ENCODE measurements around the gene KIF26B.

DNA sequence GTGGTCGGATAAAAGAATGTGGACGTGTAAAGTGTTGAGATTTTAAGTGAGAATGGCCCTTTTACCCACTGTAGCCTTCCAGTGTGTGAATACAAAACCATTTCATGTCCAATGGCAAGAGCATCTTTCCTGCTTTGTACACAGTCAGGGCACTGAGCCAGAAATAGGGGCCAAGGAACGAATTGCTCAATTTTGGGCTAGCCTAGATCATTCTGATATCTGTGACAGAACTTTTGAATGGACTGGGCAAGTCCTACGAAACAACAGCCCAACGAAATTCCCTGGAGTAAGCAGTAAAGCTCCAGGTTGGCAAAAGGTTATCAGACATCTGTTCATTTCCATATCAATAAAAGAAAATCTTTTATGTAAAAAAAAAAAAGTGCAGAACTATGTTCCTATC is 5.5 kb downstream of the KIF26B start:
- TF ChIP-seq, protein P1, sequence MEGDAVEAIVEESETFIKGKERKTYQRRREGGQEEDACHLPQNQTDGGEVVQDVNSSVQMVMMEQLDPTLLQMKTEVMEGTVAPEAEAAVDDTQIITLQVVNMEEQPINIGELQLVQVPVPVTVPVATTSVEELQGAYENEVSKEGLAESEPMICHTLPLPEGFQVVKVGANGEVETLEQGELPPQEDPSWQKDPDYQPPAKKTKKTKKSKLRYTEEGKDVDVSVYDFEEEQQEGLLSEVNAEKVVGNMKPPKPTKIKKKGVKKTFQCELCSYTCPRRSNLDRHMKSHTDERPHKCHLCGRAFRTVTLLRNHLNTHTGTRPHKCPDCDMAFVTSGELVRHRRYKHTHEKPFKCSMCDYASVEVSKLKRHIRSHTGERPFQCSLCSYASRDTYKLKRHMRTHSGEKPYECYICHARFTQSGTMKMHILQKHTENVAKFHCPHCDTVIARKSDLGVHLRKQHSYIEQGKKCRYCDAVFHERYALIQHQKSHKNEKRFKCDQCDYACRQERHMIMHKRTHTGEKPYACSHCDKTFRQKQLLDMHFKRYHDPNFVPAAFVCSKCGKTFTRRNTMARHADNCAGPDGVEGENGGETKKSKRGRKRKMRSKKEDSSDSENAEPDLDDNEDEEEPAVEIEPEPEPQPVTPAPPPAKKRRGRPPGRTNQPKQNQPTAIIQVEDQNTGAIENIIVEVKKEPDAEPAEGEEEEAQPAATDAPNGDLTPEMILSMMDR (IDR thresholded peaks at IDR 0.05; ENCODE audit: insufficient read depth, low read length, poor library complexity, severe bottlenecking): no peak
- TF ChIP-seq EZH2phosphoT487 (conservative IDR thresholded peaks at IDR 0.05; ENCODE audit: low read length): no peak

All from SU-DHL-6 (cell line).